NB4 (cell line): ENCODE measurements around the gene GNB1L.

Experiments used
- CTCF ChIP-seq: IDR thresholded peaks from one replicate; pipeline ENCODE4 v1.5.1; 2012; ENCODE audit warnings: low read depth, low read length
- MAX ChIP-seq: IDR thresholded peaks from 2 replicates; pipeline ENCODE4 v1.6.1; 2011; ENCODE audit warnings: low read depth, low read length
- MYC ChIP-seq: IDR thresholded peaks from 2 replicates; pipeline ENCODE4 v1.6.1; 2011; ENCODE audit warnings: low read depth, low read length
- POLR2A ChIP-seq: IDR thresholded peaks from 2 replicates; pipeline ENCODE4 v1.6.1; 2011; ENCODE audit warnings: mild to moderate bottlenecking; ENCODE audit not compliant: insufficient read length; ENCODE audit errors: extremely low read depth

- no peak for TF ChIP-seq CTCF
- TF ChIP-seq POLR2A = no peak
- TF ChIP-seq MAX = no peak
- TF ChIP-seq MYC = no peak
Observed at GRCh38 chr22:19786264-19786585, 68.4 kb downstream of the GNB1L start.
